Retina (tissue), 1 donor: ENCODE measurements around the gene GOLGA6C.
"Not testable (repeated sequence)": the region's sequence is repeated elsewhere in the genome, so short reads cannot be mapped to it uniquely, and the experiment has no call there.

Source experiments
- DNase-seq: peaks from one replicate; pipeline ENCODE4 v3.0.0-alpha.2; 2016

GOLGA6C gene

DNA sequence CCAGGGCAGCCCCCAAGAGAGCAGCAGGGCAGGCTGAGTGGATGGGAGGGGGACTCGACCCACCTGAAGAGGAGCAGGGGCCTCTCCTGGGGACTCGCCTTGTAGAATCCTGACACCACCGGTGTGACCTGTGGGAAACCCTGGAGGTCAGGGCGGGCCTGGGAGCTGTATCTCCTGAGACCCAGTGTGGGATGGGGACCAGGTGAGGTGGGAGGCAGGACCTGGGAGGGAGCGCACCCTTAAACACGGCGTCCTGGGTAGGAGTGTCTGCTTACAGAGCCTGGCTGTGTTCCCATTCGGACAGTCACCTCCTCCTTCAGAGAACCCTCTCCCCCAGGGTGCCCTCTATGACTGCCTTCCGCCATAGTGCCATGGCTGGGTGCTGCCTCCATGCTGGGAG lies 29.3 kb upstream of the GOLGA6C start:
- no peak for DNase-seq

DNA sequence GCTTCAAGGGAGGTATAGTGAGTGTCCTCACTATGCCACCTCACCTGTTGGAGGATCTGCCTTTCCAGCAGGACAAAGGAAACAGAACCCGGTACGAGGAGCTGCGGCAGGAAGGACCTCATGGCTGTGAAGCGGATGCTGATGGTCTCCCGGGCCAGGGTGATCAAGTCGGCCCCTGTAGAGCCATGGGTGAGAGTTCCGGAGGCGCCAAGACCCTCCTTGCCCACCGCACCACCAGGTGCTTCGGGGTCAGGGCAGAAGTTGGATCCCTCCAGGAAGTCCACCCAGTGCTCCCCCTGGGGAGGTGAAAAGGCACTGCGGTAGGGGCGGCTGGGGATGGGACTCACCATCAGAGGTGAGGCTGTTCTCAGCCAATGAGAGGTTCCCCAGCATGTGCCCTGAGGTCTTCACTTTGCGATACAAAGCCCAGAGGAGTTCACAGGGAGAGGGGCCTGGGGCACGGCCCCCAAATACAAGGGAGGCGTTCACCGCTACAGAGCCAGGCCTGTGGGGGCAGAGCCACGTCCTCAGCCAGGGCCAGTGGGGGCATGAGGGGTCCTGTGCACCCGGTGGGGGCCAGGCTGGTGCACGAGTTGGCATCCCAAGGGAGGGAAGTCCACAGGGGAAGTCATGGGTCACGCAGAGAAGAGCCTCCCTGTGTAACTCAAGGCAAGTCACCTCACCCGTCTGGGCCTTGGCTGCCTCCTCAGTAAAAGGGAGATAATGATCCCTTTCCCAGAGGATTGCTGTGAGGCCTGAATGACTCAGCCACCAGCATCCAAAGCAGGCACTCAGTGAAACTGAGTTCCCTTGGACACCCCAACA lies 28.7 kb upstream of the GOLGA6C start:
- DNase-seq, result no peak

DNA sequence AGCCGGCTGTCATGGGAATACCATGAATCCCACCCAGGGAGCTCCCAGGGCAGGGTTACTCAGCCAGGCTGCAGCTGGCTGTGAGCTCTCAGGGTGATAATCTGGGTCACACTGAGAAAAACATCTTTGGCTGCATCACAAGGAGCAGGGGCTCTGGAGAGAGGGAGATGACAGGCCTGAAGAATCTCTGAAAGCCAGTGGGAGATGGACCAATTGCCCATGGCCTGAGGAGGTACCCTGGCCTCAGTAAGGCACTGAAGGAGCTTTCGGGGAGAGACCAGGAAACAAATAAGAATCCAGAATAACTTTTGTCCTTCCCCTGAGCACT lies 28.2 kb upstream of the GOLGA6C start:
- DNase-seq, result no peak

DNA sequence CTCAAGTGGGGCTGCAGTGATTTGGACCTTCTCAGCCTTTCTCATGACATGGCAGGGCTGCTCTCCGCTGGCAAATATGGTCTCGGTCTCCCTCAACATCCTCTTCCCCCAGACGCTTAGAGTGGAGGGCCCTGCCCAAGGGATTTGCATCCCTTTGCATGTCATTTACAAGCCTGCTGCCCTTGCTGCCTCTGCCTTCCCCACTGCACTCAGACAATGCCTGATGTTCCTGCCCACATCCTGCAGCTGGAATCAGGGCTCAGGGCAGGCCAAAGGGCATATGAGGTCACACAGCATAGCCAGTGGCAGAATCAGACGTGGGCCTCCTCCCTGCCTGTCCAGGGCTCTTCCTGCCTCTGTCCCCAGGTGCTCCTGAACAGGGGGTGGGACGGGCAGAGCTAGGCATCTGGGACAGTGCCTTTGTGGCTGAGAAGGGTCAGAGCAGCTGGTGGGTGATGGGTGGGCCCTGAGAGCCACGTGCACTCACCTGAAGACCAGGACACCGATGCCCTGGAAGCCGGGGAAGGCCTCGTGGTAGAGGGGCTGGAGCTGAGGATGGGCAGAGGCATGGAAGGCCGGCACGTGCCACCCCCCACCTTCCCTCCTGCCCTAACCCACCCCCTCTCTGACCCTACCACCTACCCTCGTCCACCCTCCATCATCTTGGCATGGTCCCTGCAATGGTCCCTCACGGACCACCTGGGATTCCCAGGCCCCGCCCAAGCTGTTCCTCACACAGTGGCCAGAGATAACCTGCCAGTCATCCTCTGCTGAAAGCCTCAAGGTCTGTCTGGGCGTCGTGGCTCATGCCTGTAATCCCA lies 27.4 kb upstream of the GOLGA6C start:
- DNase-seq, result no peak

DNA sequence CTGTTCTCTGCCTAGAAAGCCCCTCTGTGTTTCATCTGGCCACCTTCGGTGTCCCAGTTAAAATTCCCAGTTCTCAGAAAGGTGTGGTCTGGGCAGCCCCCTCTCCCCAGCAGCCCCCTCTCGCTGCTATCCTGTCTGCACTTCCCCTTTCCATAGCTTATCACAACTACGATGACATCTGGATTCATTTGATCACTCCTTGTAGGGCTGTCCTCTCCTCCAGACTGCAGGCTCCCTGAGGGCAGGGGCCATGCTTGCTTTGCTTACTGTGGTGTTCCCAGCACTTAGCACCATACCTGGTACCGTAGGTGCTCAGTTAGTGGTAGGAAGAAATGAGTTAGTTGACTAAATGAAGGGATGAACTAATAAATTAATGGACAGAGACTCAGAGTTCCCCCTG lies 26.3 kb upstream of the GOLGA6C start:
- no peak for DNase-seq

DNA sequence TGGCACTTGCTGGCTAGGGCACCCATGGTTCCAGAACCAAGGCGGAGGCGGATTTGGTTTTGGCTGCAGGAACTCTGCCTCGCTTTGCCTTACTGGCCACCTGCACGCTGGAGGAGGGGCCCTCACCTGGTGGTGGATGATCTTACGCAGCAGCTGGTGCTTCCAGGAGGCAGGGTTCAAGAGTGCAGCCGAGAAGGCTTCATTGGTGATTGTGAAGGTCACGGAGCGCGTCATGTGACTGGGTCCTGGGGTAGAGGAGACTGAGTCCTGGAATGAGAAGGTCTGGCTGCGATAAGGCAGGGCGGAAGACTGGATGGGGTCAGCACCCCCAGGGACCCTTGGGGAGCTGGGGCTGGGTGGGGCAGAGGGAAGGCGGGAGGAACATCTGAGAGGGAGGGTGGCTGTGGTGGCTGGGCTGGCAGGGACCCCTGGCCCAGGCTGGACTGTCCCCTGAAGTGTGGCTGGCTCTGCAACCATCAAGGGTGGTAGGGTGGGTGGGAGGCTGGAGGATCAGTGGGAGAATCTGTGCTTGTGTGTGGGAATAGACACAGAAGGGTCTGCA lies 25.8 kb upstream of the GOLGA6C start:
- no peak for DNase-seq

DNA sequence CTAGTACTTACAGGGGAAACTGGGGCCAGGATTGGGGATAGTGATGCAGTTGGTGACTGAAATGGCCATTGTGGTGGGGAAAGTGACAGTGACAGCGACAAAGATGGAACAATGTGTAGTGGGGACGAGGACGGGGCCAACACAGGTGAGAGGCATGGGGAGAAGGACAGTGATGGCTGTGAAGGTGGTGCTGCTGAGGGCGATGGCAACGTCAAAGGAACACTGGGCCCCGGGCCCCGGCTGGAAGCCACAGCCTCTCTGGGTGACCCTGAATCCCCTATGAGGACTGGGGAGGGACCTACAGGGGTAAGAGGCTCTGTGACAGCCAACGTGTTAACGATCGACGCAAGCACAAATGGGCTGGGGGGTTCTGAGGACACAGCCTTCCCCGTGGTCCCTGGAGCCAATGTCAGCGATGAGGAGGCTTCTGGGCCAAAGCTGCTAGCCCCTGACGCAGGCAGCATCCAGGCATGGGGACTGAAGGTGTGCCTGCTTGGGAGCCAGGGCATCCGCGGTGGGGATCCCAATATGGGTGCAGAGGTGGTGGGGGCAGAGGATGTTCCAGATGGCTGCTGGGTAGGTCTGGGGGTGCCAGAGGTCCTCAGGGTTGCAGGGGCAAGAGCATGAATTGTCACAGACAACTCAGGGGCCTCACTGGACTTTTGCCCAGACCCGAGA lies 25.2 kb upstream of the GOLGA6C start:
- DNase-seq, result no peak

DNA sequence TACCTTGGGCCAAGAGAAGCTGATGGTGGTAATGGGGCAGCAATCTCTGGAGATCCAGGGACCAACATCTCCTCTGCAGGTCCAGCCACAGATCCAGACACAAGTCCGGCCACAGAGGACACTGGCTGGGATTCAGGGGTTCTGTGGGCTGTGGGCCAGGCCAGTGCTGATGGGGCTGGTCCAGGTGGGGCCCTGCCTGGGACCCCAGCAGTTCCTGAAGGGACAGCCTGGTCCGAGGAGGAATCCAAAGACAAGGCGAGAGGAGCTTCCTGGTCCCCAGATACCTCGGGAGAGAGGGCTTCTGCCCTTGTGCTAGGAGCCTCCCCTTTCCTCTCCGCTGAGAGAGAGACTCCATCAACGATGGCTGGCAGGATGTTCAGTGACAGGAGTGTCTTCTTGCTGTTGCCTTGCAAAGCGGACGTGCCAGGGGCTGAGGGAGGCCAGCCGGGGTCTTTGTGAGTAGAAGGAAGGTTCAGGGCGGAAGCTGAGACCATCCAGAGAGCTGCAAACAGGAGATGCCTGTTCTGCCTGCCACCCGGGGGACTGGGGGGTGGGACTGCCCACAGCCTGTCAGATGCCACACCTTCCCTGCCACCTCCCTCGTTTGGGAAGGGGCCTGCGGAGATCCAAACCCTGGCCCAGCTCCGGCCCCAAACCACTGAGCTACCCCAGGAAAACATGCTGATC lies 24.5 kb upstream of the GOLGA6C start:
- DNase-seq, result no peak

DNA sequence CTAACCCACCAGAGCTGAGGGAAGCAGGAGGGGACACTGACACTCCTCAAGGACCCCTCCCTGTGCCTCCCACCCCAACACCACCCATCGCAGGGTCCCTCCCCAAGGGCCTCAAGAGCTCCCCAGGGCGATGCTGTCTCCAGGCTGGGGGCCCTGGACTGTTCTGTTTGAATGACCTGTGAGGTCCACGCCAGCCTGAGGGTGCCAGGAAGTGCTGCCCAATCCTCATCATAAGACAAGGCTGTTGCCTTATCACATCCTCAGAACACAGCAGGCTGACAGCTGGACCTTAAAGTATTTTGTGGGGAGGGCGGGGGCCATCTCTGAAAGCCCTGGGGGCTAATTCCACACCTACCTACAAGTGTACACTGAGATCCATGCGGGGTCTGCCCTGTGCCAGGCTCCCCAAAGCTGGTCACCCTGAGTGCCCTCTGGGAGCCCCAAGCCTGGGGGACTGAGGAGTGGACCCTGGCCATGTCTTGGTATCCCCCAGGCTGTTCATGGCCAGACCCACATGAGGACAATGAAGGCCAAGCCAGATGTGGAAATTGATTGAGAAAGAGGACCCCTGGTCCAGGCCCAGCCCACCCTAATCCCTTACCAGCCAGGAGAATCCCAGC lies 23.8 kb upstream of the GOLGA6C start:
- no peak for DNase-seq

DNA sequence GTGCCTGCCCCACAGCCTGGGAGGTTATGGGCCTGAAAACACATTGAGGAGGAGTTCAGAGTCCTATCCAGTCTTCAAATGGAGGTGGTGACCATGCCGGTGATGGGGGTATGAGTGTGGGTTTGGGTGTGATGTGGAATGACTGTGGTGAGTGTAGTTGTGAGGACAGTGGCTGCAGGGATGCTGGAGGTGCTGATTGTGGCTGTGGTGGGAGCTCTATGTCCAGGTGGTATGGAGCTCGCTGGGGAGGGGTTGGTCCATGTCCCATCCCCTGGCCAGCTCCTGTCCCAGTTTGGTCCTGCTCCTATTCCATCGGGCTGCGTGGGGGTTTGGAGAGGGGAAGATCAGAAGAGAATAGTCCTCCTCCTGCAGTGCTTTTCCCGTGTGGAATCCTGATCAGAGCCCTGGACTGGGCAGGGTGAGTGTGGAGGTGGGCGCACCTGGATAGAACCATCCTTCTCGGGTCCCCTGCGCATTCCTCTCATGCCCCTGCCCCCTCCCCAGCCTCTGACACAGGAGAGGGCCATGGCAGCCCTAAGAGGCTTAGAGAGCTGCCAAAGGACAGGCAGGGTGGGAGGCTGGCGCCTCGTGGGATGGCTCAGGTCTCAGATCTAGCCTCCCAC lies 23.0 kb upstream of the GOLGA6C start:
- no peak for DNase-seq

DNA sequence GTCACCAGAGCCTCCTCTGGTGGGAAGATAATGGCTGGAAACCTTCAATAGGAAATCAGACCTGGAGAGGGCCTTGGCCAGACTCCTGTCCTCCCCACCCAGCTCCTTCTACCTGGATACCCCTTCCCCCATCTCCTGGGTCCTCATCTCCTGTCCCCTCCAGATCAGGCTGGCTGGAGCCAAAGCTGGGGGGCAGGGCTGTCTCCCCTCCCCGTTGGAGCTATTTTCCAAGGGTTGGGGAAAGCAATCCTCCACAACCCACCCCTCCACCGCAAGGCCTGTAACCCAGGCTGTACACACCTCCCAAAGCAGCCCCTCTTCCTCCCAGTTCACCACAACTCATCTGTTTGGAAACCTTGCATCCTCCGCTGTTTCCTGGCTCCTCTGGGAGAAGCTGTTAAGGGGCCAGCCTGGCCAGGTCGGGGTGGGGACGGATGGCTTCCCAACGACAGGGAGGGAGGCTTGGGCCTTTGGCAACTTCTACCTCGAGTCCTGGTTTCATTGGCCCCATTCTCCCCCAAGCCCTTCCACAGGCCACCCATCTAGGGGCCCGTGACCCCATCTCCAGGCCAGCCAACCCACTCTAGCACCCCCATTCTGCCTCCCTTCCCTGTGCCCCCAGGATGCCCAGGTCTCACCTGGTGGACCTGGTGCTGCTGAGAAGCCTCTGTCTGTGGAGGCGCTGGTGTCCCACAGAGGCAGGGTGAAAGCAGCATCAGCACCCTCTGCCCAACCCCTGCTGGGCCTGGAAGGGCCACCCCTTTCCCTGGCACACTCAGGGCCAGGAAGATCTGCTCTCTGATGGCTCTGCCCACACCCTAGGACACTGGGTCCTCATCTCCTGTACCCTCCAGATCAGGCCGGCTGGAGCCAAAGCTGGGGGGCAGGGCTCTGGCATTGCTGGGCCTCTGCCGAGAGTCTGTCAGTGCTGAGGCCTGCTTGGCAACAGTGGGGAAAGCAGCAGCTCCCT lies 22.1 kb upstream of the GOLGA6C start:
- no peak for DNase-seq

DNA sequence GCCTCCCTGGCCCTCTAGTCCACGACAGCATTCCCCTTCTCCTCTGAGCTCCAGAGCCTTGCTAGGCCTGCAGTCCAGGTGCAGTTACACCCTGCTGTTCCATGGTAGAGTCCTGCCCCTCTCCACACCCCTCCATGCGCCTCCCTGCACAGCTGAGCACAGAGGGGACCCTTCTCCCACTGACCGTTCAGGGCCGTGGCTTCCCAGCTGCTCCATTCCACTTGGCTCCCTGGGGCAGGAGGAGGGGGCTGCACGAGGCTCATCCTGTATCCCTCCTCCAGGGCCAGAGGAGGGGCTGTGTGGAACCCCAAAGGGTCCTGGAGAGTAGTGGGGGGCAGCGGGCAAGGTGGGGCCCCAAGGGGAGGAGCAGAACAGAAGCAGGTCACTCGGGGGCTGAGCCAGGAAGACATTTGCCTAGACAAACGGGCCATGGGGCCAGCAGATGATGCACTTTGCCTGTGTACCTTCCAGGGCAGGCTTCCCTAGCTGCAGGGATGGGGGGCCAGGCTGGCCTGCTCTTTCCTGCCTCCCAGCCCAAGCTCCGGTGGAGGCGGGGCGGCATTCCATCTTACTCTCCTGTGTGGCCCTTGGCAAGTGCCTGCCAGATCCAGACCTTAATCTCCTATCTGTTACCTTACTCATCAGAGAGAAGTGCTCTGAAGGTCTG lies 20.7 kb upstream of the GOLGA6C start:
- no peak for DNase-seq

DNA sequence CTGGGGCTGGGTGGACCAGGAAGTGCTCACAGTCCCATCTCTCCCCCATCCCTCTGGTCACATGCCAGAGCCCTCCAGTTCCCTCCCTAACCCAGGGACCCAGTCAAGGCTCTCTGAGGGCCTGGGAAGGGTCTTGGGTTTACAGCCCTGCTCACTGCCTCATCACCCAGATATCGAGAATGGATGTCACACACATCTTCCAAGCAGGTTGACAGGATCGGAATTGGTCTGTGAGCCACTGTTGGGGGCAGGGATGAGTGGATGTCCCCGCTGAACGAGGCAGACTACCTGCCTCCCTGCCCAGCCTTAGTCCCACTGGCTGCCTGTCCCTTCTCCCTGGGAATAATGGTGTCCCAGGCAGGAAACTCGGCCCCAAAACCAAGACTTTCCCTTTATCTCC lies 20.0 kb upstream of the GOLGA6C start:
- DNase-seq, result no peak

DNA sequence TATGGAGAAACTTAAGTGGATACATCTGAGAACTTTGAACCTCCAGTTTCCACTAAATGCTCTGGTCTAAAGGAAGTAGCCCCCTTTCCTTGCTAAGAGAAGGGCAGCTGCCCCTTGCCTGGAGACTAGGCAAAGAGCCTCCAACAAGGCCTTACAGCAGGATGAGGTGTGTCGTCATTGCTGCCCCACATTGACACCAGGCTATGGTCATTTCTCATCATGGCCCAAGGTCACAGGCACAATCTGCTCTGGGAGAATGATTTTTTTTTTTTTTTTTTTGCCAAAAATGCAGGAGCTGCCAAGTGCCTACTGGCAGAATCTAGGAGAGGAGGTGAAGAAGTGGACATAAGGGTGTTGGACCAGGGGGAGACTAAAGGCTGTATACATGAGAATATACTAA lies 12.4 kb upstream of the GOLGA6C start:
- DNase-seq, result not testable (repeated sequence)

DNA sequence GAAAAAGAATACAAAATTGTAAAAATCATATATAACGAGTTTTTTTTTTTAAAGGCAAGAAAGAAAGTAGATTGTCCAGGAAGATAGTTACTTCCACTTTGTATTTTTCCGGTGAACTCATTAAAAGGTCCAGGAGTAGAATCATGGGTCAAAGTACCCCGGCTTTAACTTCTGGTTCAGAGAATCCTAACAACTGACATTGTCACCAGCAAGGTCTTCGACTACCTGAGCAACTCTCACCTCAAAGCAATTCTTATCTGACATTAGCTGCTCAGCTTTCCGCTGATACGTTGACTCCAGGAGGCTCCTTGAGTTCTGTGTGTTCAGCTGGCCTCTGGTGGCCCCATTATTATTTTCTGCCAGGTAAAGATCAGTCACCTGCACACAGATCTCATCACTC lies 9.1 kb upstream of the GOLGA6C start:
- not testable (repeated sequence) for DNase-seq

DNA sequence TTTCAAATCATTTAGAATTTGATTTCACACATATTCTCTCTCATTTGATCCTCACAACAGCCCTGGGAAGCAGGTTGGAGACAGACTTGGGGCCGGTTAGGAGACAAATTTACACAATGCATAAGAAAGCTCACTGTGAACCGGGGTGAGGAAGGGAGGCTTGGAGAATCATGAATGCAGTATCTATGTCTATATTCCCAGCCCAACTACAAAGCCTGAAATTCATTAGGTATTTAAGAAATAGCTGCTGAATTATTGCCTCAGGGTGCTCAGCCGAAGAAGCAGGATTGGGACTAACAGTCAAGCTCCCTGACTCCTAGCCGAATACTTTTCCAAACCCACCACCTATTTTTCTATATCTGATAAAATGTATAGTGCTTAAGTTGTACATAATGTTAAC lies 8.4 kb upstream of the GOLGA6C start:
- DNase-seq, result no peak

DNA sequence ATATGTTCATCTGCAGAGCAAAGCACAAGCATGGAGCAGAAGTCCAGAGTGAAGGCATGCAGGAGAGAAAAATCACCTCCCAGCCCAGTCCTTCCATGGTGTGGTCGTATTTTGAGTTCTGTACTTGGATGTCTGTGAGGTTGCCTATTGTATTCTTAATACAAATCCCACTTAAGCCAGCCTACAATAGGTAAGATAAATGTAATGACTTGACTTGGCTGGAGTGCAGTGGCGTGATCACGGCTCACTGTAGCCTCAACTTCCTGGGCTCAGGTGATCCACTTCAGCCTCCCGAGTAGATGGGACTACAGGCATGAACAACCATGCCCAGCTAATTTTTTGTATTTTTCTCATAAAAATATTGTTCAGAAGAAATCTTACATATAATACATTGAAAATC lies 6.8 kb upstream of the GOLGA6C start:
- DNase-seq, result not testable (repeated sequence)

DNA sequence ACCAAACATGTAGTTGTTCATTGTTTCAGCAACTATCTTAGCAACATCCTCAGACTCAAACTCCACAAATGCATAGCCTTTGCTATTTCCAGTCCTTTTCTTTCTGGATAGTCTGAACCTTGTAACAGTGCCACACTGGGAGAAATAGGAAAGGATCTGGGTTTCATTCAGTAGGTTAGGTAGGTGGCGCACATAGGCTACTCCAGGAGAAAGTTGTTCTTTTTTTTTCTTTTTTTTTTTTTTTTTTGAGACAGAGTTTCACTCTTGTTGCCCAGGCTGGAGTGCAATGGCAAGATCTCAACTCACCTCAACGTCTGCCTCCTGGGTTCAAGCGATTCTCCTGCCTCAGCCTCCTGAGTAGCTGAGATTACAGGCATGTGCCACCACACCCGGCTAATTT lies 5.8 kb upstream of the GOLGA6C start:
- not testable (repeated sequence) for DNase-seq

DNA sequence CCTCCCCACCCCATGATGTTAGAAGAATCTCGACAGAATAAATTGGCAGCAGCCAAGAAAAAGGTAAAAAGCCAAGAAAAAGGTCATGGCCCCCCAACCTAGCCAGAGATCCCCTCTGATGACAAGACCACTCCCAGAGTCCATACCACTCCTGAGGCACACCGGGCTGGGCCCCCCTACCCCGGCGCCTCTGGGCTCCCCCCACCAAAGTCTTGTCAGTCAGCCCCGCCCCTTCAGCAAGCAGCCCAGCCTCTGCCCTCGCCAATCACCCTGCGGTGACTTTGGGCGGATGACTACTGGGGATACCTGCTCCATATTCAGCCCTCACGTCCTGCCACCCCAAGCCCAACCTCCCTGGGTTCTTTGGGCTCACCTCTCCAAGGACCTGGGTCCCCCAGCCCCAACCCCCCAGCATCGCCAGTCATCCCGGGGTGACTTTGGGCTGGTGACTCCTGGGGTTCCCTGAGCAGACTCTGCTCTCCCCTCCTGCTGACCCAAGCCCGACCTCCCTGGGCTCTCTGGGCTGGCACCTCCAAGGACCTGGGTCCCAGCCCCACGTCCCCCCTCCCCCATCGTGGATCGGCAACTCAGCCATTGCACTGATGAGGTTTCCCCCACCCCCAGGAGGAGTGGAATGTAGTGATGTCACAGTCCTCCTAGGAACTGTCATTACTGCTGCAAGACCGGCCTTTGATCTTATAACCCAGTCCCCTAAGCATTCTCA lies 648 bp downstream of the GOLGA6C start:
- not testable (repeated sequence) for DNase-seq
